NCI-H2227 (cell line): ENCODE measurements around the gene ADGRL3.
"Not testable (repeated sequence)": the region's sequence is repeated elsewhere in the genome, so short reads cannot be mapped to it uniquely, and the experiment has no call there.

Experiments used
- DNase-seq: peaks from one replicate; lab custom pipeline; 2025; ENCODE audit not compliant: unreplicated experiment; lab: John Stamatoyannopoulos, UW

Gene ADGRL3

GRCh38 chr4:61716426-61716825 is 516.3 kb downstream of the ADGRL3 start:
- DNase-seq = no peak

GRCh38 chr4:61723492-61723891 is 523.4 kb downstream of the ADGRL3 start:
- no peak for DNase-seq

- DNase-seq = no peak
These were observed 527.2 kb downstream of the ADGRL3 start for GRCh38 chr4:61727286-61727685.

- DNase-seq = no peak
These were observed 534.3 kb downstream of the ADGRL3 start for GRCh38 chr4:61734409-61734808.

- no peak for DNase-seq
These were observed 539.8 kb downstream of the ADGRL3 start for GRCh38 chr4:61739887-61740286.

GRCh38 chr4:61740886-61741285 is 540.8 kb downstream of the ADGRL3 start:
- DNase-seq = no peak

- no peak for DNase-seq
These were observed 541.4 kb downstream of the ADGRL3 start for GRCh38 chr4:61741327-61742096.

GRCh38 chr4:61750810-61751209 is 550.7 kb downstream of the ADGRL3 start:
- DNase-seq = no peak

- no peak for DNase-seq
These were observed 552.5 kb downstream of the ADGRL3 start for GRCh38 chr4:61752617-61753016.

- no peak for DNase-seq
These were observed 553.6 kb downstream of the ADGRL3 start for GRCh38 chr4:61753739-61754138.

GRCh38 chr4:61756937-61757336 is 556.8 kb downstream of the ADGRL3 start:
- not testable (repeated sequence) for DNase-seq

- not testable (repeated sequence) for DNase-seq
These were observed 557.9 kb downstream of the ADGRL3 start for GRCh38 chr4:61757983-61758382.

- DNase-seq = not testable (repeated sequence)
These were observed 558.5 kb downstream of the ADGRL3 start for GRCh38 chr4:61758596-61758995.

GRCh38 chr4:61759245-61759644 is 559.1 kb downstream of the ADGRL3 start:
- not testable (repeated sequence) for DNase-seq

GRCh38 chr4:61759885-61760284 is 559.8 kb downstream of the ADGRL3 start:
- DNase-seq = not testable (repeated sequence)

GRCh38 chr4:61760820-61761219 is 560.7 kb downstream of the ADGRL3 start:
- DNase-seq = no peak

GRCh38 chr4:61762722-61763627 is 562.8 kb downstream of the ADGRL3 start:
- DNase-seq = no peak

GRCh38 chr4:61763682-61764081 is 563.6 kb downstream of the ADGRL3 start:
- no peak for DNase-seq

GRCh38 chr4:61764090-61764489 is 564.0 kb downstream of the ADGRL3 start:
- not testable (repeated sequence) for DNase-seq

- not testable (repeated sequence) for DNase-seq
These were observed 569.5 kb downstream of the ADGRL3 start for GRCh38 chr4:61769444-61770167.

- no peak for DNase-seq
These were observed 570.3 kb downstream of the ADGRL3 start for GRCh38 chr4:61770456-61770855.
